Omental fat pad (tissue), 4 donors: ENCODE results near the gene DLG2. TPM values are rescaled to one million over a fixed set of nuclear protein-coding genes. Genes with fewer than 3 reads are reported as not detected.

Experiments
- ATAC-seq: fragments of 150-250 bp; one replicate; pipeline ENCODE4 v1.9.1; 2016; ENCODE audit warnings: mild to moderate bottlenecking, moderate library complexity; ENCODE audit not compliant: low FRiP score
- DNase-seq: peaks from one replicate; pipeline ENCODE4 v3.0.0-alpha.2; 2019; ENCODE audit warnings: low spot score
- CTCF ChIP-seq, 3 donors: fragments of 450-650 bp; IDR thresholded peaks; one replicate each; pipeline ENCODE4 v1.5.1; 2016 to 2017; ENCODE audit warnings: antibody characterized with exemption in 3 of 3, mild to moderate bottlenecking in 3 of 3, moderate library complexity in 2 of 3
- total RNA-seq, 4 donors: library from RNA; depleted of rRNA; stranded (reverse); fragments of >200 nt; gene quantifications; one replicate each; pipeline ENCODE4 v1.1.0, GENCODE V29; 2016

DLG2 gene
- total RNA-seq, 4 donors from 2014 or later: 4.8 to 13.2 (median 8.1) TPM

DNA sequence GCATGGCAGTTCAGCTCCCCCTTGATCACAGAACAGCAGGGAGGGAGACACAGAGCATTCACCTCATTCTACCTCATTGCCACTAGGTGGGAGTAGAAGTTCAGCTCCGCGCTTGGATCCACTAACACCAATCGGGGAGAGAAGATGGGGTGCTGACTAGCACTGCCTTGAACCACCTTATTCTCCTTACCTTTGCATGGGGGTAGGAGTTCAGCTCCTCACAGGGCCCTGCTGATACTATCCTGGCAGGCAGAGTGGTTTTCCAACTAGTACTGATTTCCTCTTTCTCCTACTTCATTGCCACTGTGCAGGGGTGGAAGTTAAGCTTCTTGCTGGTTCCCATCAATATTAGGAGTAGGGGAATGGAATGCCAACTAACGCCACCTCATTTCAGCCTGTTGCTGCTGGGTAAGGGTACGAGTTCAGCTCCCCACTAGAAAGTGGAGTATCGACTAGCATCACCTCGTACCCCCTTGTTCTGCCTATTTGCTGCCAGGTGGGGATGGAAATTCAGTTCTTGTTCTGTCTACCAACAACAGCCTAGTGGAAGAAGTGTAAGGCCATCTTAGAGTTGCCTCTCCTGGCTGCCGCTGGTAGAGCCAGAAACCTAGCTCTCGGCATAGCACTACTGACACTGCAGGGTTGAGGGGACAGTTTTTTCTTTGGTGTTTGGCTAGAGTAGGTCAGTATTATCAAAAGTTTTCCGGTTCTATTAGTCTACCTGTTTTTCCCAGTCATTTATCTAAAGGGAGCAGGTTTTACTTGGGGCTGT, 1790.1 kb downstream of the DLG2 start:
- no peak for TF ChIP-seq CTCF (IDR thresholded peaks at IDR 0.05)
- ATAC-seq (peak; percentile 68), DNase-seq (no peak)

DNA sequence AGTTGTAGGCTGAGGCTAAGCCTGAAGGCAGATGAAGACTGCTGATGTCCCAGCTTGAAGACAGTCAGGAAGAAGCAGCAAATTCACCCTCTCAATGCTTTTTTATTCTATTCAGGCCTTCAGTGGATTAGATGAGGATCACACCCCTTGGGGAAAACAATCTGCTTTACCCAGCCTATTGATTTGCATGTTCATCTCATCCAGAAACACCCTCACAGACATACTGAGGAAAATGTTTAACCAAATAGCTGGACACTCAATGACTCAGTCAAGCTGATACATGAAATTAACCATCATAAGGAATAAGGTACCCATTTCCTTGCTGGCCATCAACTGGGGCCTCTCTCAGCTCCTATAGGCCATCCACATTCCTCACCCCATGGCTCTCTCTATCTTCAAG, 1791.1 kb downstream of the DLG2 start:
- ATAC-seq (no peak), DNase-seq (no peak)
- TF ChIP-seq CTCF (IDR thresholded peaks at IDR 0.05): no peak

DNA sequence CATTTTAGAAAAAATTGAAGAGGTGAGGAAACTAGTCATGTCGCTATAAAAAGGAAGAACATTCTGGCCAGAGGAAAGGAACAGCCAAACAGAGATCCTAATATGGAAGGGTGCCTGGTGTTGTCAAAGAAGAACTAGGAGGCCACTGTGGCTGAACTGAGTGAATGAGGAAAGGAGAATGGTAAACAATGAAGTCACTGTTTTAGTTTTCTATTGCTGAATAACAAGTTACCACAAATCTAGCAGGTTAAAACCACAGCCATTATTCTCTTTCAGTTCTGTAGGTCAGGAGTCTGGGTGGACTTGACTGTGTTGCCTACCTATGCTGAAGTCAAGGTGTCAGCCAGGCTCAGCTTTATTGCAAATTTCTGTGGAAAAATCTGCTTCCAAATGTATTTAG, 1791.7 kb downstream of the DLG2 start:
- DNase-seq: no peak
- TF ChIP-seq CTCF (IDR thresholded peaks at IDR 0.05): no peak
- ATAC-seq: no peak

DNA sequence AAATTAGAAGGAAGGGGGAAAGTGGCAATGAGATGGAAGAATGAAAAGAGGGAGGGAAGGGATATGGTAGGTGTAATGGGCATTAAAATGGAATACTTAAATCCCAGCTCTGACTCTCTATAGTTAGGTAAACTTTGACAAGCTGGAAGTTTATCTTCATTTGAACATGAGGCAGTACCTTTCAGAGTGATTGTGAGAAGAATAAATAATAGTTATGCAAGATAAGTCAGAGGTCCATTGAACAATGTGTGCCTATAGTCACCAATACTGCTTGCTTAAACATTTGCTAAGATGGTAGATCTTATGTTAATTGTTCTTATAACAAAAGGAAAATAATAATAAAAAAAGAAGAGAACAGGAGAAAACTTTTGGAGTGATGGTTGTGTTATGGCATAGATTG, 1795.2 kb downstream of the DLG2 start:
- no peak for TF ChIP-seq CTCF (IDR thresholded peaks at IDR 0.05)
- DNase-seq: no peak
- no peak for ATAC-seq

DNA sequence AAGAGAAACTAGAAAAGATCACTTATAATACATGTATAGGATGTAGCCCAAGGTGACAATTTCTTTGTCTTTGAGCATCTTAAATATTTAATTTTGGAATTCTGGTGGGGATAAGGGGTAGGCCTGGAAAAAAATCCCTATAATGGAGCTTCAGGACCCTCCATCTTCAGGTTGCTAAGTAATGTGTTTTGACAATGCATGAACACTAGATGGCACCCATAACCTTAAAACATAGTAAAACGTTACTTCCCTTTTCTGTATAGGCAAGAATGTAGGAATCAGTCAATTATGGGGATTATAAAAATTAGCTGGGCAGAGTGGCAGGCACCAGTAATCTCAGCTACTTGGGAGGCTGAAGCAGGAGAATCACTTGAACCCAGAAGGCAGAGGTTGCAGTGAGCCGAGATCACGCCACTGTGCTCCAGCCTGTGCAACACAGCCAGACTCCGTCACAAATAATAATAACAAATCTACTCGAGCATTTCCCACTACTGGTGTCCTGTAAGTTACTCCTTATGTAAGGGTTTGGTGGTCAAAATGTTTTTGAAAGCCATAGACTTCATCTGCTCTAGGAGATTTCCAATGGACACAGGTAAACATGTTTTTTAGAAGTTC, 1799.1 kb downstream of the DLG2 start:
- ATAC-seq: no peak
- no peak for DNase-seq
- TF ChIP-seq CTCF (IDR thresholded peaks at IDR 0.05): no peak

GRCh38 chr11:83827520-83827919, 1799.6 kb downstream of the DLG2 start:
- DNase-seq (no peak), ATAC-seq (no peak)
- no peak for TF ChIP-seq CTCF (IDR thresholded peaks at IDR 0.05)

- no peak for TF ChIP-seq CTCF (IDR thresholded peaks at IDR 0.05)
- no peak for ATAC-seq
Measured at GRCh38 chr11:83826078-83826477, 1801.1 kb downstream of the DLG2 start.

More at GRCh38 chr11:83826078-83826477, 1801.1 kb downstream of the DLG2 start:
- no peak for DNase-seq
